NCI-H2107 treated with DMSO at 0.1 percent for 48 hours (cell line): Measurements from ENCODE around the gene DSCAM.
"Not testable (repeated sequence)": the region's sequence is repeated elsewhere in the genome, so short reads cannot be mapped to it uniquely, and the experiment has no call there.

ENCODE experiments used
- DNase-seq: peaks from one replicate; lab custom pipeline; 2025; ENCODE audit not compliant: unreplicated experiment; lab: John Stamatoyannopoulos, UW

The DSCAM gene

DNA sequence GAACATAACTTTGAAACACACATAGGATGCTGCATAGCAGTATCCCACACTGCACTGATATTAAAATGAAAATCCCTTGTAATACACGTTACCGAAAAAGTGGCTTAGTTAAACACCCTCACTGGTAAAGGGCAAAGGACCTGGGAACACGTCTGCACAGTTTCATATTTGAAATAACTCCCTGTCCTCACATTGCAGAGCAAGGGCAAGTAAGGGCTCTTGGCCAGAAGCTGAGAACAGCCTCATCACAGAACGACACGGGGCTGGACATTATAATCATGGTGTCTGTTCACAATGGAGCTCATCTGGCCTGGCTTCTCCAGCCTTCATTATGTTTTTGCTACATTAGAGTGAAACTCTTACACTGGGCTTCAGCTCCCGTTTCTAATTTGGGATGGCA is 772.8 kb downstream of the DSCAM start:
- no peak for DNase-seq

DNA sequence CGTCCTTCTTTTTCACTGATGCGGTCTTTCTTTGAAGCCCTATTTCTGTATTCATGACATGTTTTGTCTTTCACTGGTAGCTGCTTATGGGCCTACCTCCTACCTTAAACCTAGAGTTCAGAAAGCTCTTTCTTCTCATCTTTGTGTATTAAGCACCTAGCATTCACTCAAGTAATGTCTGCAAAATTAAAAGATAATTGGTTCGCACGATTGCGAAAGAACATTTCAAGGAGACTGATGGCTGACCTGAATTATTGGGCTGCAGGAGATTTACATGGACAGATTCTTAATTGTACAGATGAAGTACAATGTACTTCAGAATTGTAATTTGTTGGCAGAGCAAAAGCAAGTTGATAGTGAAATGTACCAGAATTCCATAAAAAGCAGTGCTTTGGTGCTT is 773.3 kb downstream of the DSCAM start:
- no peak for DNase-seq

DNA sequence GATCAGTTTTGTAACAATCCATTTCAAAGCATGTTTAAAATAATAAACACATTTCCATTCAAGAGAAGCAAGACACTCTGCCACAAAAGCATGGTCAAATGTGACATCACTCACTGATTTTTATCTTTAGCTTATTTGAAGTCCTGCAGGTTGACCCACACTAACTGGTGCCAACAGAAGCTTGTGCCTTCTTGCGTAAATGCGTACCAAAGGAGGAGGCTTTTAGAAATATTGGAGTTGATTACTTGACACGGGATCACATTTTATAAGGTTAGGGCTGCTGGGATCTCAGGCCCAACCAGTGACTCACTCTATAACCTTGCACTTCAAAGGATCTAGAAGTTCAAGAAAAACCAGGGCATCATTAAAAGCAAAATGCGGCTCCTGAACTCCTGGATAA is 776.1 kb downstream of the DSCAM start:
- DNase-seq, result no peak

DNA sequence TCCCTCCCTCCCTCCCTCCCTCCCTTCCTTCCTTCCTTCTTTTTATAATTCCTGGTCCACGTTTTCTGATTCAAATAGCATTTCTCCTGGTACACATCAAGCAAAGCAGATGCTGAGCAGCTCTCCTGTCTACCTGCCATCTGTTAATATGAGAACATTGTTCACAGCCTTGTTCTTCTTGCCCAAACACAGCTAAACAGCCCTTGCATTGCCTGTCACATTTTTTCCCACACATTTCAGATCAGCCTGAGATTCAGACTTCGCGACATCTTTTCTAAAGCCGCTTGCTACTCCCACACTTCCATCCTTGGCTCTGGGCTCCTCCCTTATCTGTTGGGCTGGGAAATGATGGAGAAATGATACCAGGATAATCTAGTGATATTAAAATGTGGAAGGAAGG is 779.2 kb downstream of the DSCAM start:
- DNase-seq, result no peak

DNA sequence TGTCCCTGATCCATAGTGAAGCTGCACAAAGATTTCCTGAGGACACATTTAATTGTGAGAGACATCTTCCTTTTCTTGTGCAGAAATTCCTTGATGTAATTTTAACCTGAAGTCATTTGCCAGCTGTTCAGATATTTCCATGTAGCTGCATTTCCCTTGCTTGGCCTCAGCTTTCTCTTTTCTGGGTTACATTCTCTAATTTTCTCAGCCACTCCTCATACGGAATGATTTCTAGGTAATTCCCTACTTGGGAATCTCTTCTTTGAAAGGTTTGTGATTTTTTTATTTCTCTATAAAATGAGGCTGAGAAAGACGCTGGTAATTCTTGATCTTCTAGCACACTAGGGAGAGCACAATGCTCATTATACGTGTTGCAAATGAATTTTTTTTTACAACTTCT is 780.7 kb downstream of the DSCAM start:
- DNase-seq, result no peak

DNA sequence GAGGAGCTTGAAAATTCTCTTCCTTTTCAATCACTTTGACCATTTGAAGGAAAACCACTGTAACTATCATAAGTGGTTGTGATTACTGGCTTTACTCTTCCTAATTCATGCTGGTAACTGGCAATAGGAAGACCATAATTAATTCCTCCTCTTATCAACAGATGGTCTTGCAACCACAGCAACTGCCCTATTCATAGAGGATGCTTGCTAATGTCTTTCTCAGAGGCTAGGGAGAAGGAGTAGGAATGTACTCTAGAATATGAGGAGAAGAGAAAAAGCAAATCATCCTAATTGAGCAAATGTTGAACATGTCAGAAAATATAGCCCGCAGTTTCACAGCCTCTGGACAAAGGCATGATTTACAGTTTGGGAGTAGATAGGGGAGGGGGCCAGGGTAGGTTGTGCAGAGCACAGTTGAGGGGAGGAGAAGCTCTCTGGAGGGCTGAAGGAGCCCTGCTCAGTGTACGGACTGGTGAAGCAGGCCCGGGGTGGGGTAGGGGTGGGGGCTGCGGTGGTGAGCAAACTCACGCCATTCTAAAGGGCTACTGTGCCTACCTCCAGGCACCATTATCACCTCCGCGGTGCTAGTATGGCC is 786.8 kb downstream of the DSCAM start:
- peak; percentile 46 for DNase-seq

DNA sequence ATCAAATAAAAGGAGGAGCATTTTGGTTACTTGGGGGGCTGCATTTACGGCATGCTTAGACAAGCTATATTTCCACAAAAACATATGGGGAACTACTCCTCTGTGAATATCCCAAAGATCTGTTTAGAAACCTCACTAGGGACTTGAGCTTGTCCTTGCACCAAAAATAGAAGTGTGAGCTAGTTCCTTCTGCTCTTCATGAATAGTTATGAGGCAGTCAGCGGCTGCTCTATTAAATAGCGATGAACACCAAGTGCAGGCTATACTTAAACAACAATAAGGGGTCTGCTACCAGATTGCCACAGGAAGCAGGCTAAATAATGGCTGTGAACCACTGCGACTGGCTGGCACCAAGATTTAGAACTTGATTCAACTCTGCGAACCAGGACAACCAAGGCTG is 789.6 kb downstream of the DSCAM start:
- DNase-seq, result no peak

DNA sequence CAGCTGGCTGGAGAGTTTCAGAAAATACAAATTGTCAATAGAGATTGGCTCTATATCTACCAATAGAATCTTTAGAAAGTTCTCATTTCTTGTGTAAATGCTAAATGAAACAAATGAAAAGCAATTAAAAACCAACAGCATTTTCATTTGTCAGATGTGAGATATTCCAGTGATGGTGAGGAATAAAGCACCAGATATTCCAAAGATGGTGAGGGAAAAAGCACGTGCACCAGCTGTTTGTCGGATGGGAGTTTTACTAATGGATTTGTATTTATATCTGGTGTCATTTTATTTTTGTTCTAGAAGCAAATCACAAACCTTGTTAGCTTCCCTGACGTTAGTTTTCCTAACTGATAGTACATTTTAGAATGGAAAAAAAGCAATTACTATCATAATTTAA is 790.9 kb downstream of the DSCAM start:
- DNase-seq, result no peak

DNA sequence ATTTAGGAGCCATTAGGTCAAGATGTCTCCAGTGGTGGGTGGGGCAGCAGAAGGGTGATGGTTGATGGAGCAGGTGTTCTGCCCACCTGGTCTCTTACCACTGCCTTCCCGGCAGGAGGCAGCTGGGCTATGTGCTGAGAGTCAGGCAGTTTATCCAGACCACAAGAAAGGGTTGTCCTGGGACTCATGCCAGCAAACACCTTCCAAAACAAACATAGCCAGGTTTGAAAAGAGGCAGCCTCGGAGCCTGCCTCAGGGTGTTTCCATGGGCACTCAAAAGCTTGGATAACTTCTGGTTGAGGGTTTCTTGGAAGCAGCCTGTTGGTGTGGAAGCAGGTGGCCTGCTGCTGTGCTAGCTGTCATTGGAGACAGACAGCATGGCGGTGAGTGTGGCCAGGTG is 792.6 kb downstream of the DSCAM start:
- peak; percentile 98 for DNase-seq

DNA sequence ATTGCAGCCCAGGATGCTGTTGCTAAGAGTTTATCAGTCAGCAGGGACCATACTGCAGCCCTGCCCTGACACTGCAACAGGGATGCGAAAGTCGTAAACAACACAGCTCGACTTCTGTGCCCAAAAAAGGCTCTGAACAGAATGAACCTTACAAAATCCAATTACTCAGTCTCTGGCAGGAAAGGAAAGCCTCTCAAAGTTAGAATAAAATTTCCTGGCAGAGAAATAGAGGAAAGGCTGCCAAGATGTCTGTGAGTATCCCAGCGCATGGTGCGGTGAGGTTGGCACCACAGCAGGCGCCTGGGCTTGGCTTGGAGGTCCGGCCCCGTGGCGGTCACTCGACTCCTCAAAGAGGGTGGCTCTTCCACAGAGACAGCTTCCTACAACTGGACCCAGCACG is 794.0 kb downstream of the DSCAM start:
- no peak for DNase-seq

DNA sequence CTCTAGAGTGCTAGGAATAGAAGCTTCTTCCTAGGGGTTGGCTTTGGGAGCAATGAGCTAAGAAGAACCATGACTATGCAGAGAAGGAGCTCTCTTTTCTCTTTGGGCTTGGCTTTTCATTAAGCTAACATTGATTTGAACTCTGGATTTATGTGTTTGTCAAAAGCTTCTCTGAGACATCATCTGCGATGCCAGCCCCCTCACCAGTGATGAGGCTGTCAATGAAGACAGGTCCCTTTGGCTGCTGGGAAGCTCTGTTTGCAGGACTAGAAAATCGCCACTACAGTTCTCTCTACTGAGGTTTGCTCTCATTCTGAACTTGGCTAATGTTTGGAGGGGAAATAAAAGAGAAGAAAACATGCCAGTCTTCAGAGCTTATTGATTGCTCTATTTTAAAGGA is 794.7 kb downstream of the DSCAM start:
- no peak for DNase-seq

DNA sequence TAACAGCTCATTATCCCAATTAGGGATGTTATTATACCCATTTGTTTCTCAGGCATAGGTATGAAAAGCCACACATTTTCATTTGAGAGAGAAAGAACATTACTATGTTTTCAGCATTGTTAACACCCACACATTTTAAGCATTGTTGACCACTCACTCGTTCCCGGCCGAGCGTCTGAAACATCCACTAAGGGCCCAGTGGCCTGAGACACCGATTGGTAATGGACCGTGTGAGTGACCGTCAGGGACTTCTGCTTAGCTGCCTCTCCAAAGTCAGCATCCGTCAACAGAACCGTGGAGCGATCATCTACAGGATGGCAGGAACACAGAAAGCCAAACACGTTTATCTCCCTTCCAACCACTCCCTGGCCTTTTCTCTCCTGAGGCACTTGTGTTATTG is 795.2 kb downstream of the DSCAM start:
- DNase-seq, result no peak

DNA sequence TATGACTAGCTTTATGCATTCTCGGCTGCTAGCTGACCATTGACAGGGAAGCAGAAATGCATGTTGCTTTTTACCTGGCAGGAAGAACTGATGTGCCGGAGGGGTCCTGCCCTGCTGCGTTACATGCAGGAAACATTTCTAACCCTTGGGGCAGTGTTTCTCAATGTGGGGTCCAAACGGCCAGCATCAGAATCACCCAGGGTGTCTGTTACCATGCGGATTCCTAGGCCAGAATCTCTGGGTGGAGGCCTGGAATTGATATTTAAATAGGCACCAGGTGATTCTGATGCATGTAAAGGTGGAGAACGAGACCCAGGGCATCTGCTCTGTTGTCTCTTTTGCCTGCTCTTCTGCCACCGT is 797.0 kb downstream of the DSCAM start:
- DNase-seq, result no peak

DNA sequence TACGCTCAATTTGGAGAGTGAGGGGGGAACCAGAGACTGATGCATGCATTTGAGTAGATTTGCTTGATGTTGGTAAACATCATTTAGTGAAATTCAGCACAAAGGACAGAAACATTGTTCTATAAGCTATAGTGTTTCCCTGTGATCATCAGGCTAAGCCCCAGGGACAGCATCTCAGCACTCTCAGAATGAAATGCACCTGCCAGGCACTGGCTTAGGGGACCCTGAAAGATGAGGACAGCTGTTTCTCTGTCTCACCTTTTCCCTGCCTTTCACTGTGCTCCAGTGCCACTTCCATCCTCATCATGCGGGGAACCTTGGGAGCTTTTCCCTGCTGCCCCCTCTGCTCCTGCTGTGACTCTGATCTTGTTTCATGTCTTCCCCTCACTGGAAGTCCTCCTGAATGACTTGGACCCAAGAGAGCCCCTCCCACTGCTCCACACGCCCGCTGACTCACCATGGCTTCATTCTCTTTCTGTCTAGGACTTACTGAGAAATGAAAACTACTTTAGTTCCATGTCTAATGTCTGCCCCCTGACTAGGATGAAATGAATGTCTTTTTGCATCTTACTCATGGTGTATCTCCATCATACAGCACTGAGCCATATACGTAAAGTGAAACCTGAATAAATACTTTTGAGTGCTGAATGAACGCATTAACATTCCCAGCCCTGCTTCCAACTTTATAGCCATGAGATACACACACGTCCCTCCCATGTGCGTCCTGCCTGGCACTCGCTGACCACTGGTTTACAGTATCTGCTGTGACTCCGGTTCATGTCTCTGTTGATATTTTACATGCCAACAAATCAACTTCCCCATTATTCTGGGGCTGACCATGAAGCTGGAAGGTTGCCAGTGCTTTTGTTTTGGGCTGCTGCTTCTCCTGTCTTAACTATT is 797.7 kb downstream of the DSCAM start:
- peak; percentile 92 for DNase-seq

DNA sequence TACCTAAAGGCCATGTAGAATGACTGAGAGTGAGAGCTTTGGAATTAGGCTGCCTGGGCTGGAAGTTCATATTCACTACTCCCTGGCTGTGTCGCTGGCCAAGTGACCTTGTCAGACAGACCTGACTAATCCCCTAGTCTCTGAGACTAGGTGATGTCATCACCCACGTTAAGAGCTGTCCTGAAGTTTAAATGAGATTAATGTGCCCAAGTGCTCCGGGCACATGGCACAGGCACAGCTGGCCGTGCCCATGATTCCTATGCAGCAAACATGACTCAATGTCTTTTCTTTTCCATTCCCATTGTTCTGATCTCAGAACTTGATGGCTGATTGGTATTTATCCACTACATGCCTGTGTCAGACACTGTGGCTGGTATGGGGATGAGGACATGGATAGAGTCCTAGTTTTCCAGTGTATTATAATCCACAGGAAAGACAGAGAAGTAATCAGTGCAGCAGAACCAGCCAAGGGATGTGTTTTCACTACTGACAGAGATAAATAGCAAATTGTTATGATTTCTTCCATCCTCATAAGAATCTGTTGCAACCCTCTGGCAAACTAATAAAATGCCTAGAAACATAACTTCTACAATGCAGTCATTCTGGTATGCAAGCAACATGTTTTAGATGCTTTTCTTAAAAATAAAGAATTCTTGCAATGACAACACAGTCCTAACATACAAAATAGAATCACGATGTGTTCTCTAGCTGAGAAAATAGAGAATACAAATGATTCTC is 798.8 kb downstream of the DSCAM start:
- DNase-seq, result no peak

DNA sequence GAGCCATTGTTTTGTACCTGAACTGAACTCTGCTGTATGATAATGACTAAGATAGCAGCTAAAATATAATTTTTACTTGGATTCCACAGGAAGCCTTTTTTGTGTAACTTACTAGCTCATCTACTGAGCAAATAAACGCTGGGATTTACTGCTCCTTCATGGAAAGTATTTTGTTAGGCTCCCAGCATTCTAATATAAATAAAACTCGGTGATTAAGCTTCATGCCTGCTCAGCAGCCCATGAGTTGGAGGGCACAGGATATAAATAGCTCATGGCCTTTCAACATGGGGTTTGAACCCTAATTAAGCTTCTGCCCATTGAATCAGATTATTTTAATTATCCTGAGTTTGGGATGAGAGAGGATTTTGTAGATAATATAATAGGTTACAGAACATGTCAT is 799.7 kb downstream of the DSCAM start:
- DNase-seq, result no peak

DNA sequence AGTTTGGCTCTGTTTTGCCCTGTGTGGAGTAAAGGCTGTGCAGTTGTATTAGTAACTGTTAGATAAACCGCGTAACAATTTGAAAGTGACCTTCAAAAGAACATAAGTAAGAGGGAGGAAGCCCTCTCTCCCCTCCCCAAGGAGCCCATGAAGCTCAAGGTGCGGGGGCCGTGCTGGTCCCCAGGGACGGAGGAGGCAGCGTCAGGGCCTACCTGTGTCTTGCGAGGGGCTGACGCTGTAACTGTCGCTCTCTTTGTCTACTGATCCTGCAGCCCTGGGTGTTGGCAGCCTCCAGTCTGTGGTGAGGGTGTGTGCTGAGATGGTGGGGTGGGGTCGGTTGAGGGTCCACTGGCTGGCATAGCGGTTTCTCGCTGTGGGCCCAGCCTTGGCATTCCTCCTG is 803.1 kb downstream of the DSCAM start:
- DNase-seq, result no peak

DNA sequence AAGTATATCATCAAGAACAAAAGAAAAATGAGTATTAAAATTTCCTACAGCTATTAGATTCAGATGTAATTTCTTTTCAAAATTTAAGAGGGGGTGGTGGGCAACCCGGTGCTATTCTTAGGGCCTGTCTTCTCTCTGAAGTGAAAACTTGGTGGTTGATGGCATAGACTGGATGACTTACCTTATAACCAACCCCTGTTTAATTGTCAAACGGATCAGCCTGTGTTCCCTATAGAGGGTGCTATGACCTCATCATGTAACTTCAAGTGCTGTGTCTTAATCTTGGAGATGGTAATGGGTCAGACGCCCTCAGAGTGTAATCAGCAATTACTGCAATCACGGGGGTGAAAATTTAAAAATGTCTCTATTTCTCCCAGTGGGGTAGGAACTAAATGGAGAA is 803.5 kb downstream of the DSCAM start:
- no peak for DNase-seq

DNA sequence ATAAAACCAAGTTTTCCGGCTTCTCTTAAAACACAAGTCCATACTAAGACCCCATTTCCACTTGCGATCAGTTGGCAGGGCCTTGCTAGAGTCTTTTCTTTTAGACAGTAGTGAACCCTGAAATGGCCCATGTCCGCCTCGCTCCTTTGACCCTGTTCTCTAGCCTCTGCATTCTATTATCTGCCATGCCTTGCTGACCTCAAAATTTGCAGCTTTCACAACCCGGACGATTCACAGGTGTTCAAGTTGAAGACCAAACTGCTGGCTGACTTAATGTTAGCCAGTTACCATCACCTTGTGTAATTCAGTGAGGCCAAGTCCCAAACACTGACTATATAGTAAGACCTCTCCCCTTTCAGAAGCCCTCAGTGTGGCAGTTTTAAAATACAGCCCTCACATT is 805.5 kb downstream of the DSCAM start:
- no peak for DNase-seq

DNA sequence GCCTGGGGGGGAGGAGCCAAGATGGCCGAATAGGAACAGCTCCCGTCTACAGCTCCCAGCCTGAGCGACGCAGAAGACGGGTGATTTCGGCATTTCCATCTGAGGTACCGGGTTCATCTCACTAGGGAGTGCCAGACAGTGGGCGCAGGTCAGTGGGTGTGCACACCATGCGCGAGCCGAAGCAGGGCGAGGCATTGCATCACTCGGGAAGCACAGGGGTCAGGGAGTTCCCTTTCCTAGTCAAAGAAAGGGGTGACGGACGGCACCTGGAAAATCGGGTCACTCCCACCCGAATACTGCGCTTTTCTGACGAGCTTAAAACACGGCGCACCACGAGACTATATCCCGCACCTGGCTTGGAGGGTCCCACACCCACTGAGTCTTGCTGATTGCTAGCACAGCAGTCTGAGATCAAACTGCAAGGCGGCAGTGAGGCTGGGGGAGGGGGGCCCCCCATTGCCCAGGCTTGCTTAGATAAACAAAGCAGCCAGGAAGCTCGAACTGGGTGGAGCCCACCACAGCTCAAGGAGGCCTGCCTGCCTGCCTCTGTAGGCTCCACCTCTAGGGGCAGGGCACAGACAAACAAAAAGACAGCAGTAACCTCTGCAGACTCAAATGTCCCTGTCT is 813.7 kb downstream of the DSCAM start:
- DNase-seq, result not testable (repeated sequence)

DNA sequence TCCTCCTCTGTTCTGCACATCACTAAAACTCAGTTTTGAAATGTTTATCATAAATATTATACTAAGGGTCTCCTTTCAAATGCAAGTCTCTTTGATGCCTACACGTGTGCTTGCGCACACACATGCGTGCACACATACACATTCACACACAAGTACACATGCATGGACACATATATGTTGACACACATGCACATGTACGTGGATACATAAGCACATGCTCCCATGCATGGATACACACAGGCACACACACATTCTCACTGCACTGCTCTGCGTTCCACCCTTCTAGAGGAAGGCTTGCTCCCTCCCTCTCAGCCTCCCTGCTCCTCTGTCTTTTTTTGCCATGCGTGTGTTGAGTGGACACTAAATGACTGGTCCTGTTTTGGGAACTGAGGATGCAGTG is 817.1 kb downstream of the DSCAM start:
- no peak for DNase-seq

DNA sequence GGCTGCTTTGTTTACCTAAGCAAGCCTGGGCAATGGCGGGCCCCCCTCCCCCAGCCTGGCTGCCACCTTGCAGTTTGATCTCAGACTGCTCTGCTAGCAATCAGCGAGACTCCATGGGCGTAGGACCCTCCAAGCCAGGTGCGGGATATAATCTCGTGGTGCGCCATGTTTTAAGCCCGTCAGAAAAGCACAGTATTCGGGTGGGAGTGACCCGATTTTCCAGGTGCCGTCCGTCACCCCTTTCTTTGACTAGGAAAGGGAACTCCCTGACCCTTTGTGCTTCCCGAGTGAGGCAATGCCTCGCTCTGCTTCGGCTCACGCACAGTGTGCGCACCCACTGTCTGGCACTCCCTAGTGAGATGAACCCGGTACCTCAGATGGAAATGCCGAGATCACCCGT is 818.6 kb downstream of the DSCAM start:
- not testable (repeated sequence) for DNase-seq
